Liver (tissue), 9 donors: ENCODE measurements around the gene APOL3. TPM values are rescaled to one million over a fixed set of nuclear protein-coding genes. Genes with fewer than 3 reads are reported as not detected.

Experiments
- DNase-seq: peaks from one replicate; pipeline ENCODE4 v3.0.0-alpha.2; 2017; ENCODE audit warnings: low spot score
- H3K27ac ChIP-seq, 2 donors: one replicate each; pipeline ENCODE4 v1.7.0; 2013; ENCODE audit warnings: inconsistent platforms in 2 of 2, low read length in 2 of 2, control low read depth in 1 of 2, low read depth in 1 of 2, mild to moderate bottlenecking in 1 of 2
- H3K27me3 ChIP-seq, 4 donors: one replicate each; pipeline versions ENCODE4 v1.6.1 to v1.7.0; 2013; ENCODE audit warnings: low read length in 3 of 4, inconsistent platforms in 1 of 4, mild to moderate bottlenecking in 1 of 4, moderate library complexity in 1 of 4; ENCODE audit not compliant: control insufficient read depth in 4 of 4, insufficient read depth in 4 of 4
- H3K36me3 ChIP-seq, 4 donors: one replicate each; pipeline versions ENCODE4 v1.6.1 to v1.7.0; 2013; ENCODE audit warnings: low read length in 3 of 4, mild to moderate bottlenecking in 3 of 4, low read depth in 1 of 4, moderate library complexity in 1 of 4; ENCODE audit not compliant: control insufficient read depth in 4 of 4, insufficient read depth in 3 of 4
- H3K4me1 ChIP-seq, 4 donors: one replicate each; pipeline versions ENCODE4 v1.6.1 to v1.7.0; 2013; ENCODE audit warnings: low read length in 3 of 4, mild to moderate bottlenecking in 3 of 4, moderate library complexity in 1 of 4; ENCODE audit not compliant: control insufficient read depth in 4 of 4, insufficient read depth in 4 of 4
- H3K4me3 ChIP-seq, 3 donors: one replicate each; pipeline versions ENCODE4 v1.6.1 to v1.7.0; 2013; ENCODE audit warnings: low read length in 3 of 3, control low read depth in 1 of 3, low read depth in 1 of 3, mild to moderate bottlenecking in 1 of 3
- H3K9ac ChIP-seq, 2 donors: one replicate each; pipeline ENCODE4 v1.7.0; 2013; ENCODE audit warnings: low read length in 2 of 2, mild to moderate bottlenecking in 2 of 2, moderate library complexity in 2 of 2, control low read depth in 1 of 2, low read depth in 1 of 2
- H3K9me3 ChIP-seq, 4 donors: one replicate each; pipeline versions ENCODE4 v1.6.1 to v1.7.0; 2013; ENCODE audit warnings: low read length in 3 of 4; ENCODE audit not compliant: control insufficient read depth in 4 of 4
- JUND ChIP-seq, 2 donors: IDR thresholded peaks; 2 replicates each; pipeline ENCODE4 v1.6.1; 2016; ENCODE audit warnings: antibody characterized with exemption in 2 of 2
- NR2F2 ChIP-seq: IDR thresholded peaks from 2 replicates; pipeline ENCODE4 v1.6.1; 2016; ENCODE audit warnings: antibody characterized with exemption
- SP1 ChIP-seq: IDR thresholded peaks from 2 replicates; pipeline ENCODE4 v1.6.1; 2018; ENCODE audit warnings: antibody characterized with exemption, mild to moderate bottlenecking
- YY1 ChIP-seq: IDR thresholded peaks from 2 replicates; pipeline ENCODE4 v1.6.1; 2016; ENCODE audit warnings: antibody characterized with exemption, mild to moderate bottlenecking
- WGBS: extraction: QIAGEN DNeasy Blood & Tissue Kit; methylation state at CpG from one replicate; pipeline ENCODE4 v1.1.7; 2013; 5-methylcytosine and 5-hydroxymethylcytosine counted together
- polyA plus RNA-seq, 2 donors: library from polyadenylated mRNA; stranded (reverse) in 1 of 2; unstranded in 1 of 2; fragments of 200-250 nt in 1 of 2; fragments of >200 nt in 1 of 2; fragmentation: Nextera tagmentation in 1 of 2; extraction: Ambion mirVana in 1 of 2; gene quantifications; one replicate each; pipeline versions ENCODE4 v1.2.1 to v1.2.3, GENCODE V29; 2013 to 2015
- total RNA-seq, 2 donors: library from RNA; depleted of rRNA; stranded (reverse); fragments of >200 nt; gene quantifications; one replicate each; pipeline ENCODE4 v1.2.3, GENCODE V29; 2014
- TF ChIP-seq, protein P1 (sequence below): fragments of 150-350 bp; IDR thresholded peaks from 2 replicates; pipeline ENCODE4 v1.5.1; 2017; ENCODE audit warnings: improper control_type of control experiment, low read depth, low read length; ENCODE audit not compliant: missing input control
- TF ChIP-seq, protein P2 (sequence below): IDR thresholded peaks from 2 replicates; pipeline ENCODE4 v1.6.1; 2016; ENCODE audit warnings: antibody characterized with exemption
- TF ChIP-seq, protein P3 (sequence below): IDR thresholded peaks from 2 replicates; pipeline ENCODE4 v1.6.1; 2016; ENCODE audit warnings: antibody characterized with exemption
- donor health status: healthy.
- donor health status: healthy.
- donor health status: healthy.
- donor health status: healthy.
- donor health status: healthy.

The APOL3 gene
- total and polyA plus RNA-seq, 4 donors = 7.2 to 34.5 (median 11.8) TPM

DNA sequence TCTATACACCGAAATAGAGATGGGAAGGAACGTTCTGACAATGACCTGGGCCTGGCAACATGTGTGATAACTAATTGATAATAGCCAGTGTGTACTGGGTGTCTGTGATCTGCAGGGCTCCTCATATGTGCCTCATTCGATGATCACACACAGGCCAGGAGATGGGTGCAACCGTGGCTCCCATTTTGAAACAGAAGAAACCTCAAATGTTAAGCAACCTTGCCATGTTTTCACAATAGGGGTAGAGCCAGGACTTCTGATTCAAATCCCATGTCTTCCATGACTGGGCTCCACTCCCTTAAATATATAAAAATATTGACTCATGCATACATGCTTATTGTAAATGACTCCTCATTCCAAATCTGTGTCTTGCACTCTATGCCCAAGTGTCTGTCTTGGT, 11.1 kb downstream of the APOL3 start:
- no peak overlapping the region for H3K9ac ChIP-seq
- 67% methylated on average over 4 of the region's 4 CpGs for WGBS
- peaks cover 8 to 65% (median 38%) of the 10 kb centered on the region in 4 donors for H3K4me1 ChIP-seq
- peak overlapping the region in 1 of 2 donors; percentile 7 for H3K27ac ChIP-seq
- TF ChIP-seq, protein P1, sequence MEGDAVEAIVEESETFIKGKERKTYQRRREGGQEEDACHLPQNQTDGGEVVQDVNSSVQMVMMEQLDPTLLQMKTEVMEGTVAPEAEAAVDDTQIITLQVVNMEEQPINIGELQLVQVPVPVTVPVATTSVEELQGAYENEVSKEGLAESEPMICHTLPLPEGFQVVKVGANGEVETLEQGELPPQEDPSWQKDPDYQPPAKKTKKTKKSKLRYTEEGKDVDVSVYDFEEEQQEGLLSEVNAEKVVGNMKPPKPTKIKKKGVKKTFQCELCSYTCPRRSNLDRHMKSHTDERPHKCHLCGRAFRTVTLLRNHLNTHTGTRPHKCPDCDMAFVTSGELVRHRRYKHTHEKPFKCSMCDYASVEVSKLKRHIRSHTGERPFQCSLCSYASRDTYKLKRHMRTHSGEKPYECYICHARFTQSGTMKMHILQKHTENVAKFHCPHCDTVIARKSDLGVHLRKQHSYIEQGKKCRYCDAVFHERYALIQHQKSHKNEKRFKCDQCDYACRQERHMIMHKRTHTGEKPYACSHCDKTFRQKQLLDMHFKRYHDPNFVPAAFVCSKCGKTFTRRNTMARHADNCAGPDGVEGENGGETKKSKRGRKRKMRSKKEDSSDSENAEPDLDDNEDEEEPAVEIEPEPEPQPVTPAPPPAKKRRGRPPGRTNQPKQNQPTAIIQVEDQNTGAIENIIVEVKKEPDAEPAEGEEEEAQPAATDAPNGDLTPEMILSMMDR = no peak
- DNase-seq = no peak
- no peaks in the 10 kb centered on the region for H3K9me3 ChIP-seq
- H3K4me3 ChIP-seq = no peak overlapping the region
- H3K36me3 ChIP-seq = peaks cover 0 to 6% (median 4%) of the 10 kb centered on the region in 4 donors
- H3K27me3 ChIP-seq = no peaks in the 10 kb centered on the region

DNA sequence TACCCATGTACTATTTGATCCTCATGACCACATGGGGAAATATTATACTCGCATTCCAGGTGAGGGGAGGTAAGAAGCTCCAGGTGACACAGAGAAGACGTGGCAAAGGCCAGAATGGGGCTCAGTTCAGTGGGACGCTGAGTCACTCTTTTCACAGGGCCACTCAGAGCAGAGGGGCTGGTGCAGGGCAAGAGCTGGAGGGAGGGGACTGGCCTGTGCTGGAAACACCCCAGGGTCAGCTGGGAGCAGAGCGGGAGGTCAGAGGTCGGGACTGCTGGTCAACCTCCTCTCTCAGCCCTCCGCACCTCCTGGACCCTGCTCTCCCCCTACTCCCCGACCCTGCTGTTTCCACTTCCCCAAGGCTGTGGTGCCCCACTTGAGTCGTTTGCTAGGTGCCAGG, 12.1 kb downstream of the APOL3 start:
- peaks cover 9 to 65% (median 42%) of the 10 kb centered on the region in 4 donors for H3K4me1 ChIP-seq
- H3K27ac ChIP-seq = no peak overlapping the region

DNA sequence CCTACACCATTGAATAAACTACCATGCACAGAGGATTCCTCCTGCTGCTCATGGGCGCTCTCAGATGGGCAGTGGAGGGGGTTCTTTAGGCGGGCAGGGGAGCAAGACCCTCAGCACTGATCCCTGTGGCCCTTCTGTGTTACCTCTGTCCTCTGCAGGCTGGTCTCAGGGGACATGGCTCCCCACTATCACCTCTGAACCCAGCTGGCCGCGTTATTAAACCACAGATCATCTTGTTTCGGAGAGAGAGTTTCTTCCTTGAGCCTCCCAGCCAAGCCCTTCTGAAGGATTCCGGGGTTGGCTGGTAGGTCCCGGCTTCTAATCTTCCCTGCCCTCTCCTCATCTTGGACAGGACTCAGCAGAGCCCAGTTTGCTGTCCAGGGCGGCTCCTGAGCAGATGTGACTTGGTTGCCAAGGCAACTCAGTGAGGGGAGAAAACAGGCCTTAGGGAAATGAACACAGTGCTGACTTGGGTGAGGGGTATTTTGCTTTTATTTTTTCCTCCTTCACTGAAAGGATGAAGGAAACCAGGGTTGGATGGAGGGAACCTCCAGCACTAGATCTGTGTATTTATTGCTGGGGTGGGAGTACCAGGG, 13.3 kb downstream of the APOL3 start:
- Histone ChIP-seq H3K36me3 (peaks cover 0 to 12% (median 4%) of the 10 kb centered on the region in 4 donors), H3K9me3 (no peaks in the 10 kb centered on the region), H3K27ac (no peak overlapping the region), H3K4me1 (peaks cover 7 to 67% (median 43%) of the 10 kb centered on the region in 4 donors), H3K27me3 (no peaks in the 10 kb centered on the region), H3K9ac (no peak overlapping the region), H3K4me3 (no peak overlapping the region)
- TF ChIP-seq YY1 = no peak
- 92% methylated on average over 8 of the region's 8 CpGs for WGBS
- no peak for DNase-seq

More for the DNA sequence above, 12.1 kb downstream of the APOL3 start:
- Histone ChIP-seq H3K9me3 (no peaks in the 10 kb centered on the region), H3K4me3 (no peak overlapping the region), H3K9ac (no peak overlapping the region), H3K27me3 (no peaks in the 10 kb centered on the region), H3K36me3 (peaks cover 0 to 8% (median 4%) of the 10 kb centered on the region in 4 donors)
- 84% methylated on average over 8 of the region's 8 CpGs for WGBS
- DNase-seq = no peak
- TF ChIP-seq, protein P1 = no peak
- TF ChIP-seq SP1 = no peak
- TF ChIP-seq JUND (IDR thresholded peaks at IDR 0.05) = no peak
- no peak for TF ChIP-seq NR2F2
- TF ChIP-seq, protein P2, sequence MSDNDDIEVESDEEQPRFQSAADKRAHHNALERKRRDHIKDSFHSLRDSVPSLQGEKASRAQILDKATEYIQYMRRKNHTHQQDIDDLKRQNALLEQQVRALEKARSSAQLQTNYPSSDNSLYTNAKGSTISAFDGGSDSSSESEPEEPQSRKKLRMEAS = no peak
- TF ChIP-seq, protein P3, sequence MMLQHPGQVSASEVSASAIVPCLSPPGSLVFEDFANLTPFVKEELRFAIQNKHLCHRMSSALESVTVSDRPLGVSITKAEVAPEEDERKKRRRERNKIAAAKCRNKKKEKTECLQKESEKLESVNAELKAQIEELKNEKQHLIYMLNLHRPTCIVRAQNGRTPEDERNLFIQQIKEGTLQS = no peak
